GM18873 (cell line): ENCODE results near the gene DMGDH.

Experiments
- ATAC-seq: cut with Tn5 transposase; IDR thresholded peaks from one replicate; pipeline ENCODE4 v1.9.1; 2021; ENCODE audit warnings: mild to moderate bottlenecking, moderate library complexity, moderate number of reproducible peaks; ENCODE audit not compliant: unreplicated experiment, low FRiP score

The DMGDH gene

DNA sequence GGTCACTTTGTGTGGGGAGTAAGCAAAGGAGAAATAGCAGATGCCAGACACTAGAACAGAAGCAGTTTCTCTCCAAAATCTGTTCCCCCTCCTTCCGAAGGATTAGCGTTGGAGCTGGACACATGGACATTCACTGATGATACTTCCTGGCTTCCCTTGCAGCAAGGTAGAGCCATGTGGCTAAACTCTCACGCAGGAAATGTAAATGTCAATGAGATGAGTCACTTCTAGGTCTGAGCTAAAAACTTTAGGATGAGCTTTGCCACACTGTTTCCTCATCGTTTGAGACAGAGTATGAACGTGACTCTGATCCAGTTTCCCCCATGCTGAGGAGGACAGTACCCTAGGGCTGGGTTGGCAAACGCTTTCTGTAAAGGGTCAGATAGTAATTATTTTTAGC is 5.2 kb upstream of the DMGDH start:
- ATAC-seq, result no peak

DNA sequence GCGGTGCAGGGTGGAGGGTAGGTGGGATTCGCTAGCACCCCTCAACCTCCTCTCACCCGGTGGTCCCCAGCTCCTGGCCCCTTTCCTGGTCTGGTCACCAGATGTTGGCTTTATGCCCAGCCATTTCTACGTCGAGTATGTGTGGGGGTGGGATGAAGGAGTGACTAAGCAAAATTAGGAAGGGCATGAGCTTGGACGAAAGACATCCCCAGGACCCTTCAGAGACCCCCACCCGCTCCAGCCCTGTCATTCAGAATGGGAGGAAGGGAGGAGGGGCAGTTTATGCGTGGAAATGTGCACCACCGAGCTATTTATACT is 835 bp upstream of the DMGDH start:
- ATAC-seq, result no peak

DNA sequence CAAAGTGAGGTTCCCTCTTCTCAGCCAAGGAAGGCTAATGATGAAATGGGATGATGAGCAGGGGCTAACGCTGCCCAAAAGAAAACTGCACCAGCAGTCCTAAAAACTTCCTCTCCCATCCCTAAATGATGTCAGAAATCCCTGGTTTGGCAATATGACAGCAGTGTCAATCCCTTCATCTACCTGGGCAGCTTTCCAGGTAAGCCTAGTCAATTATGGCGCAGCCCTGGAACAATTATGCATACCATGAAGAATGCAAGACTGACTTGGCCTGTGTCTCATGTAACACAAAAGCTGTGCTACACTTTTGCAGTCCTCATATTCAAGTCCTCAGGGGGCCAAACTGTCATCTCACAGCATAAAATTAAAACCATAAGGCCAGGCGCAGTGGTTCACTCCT is 7.0 kb downstream of the DMGDH start:
- no peak for ATAC-seq

DNA sequence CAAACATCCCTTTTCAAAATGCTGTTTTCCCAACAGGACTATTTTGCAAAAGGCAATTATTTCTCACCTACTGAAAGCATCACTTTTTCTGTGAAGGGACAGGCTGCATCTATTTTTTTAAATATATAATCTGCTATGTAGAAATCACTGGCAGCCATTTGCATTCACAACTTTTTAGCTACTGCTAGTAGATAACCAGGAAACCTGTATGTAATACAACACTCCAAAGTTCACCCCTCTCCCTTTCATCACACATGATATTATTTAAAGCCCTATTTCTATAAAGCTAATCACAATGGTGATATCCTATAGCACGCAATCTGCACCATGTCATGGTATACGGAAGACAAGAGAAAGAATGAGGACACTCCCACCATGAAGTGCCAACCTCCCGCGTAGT is 9.8 kb downstream of the DMGDH start:
- no peak for ATAC-seq

DNA sequence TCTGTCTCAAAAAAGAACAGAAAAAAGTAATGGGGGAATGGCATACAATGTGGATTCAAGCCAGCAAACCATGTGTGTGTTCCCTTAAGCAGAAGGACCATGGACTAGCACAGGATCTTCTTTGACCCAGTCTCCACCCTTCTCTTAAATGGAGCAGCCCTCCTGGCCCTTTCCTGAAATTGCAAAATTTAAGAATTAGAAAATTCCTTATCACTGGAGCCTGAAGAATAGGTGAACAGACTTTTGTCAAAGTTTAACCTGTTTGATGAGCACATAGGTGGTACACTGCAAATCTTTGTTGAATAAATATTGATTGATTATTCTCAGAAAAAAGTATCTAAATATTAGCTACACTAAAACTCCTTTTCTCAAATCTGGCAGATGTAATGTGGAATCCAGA is 12.6 kb downstream of the DMGDH start:
- no peak for ATAC-seq

DNA sequence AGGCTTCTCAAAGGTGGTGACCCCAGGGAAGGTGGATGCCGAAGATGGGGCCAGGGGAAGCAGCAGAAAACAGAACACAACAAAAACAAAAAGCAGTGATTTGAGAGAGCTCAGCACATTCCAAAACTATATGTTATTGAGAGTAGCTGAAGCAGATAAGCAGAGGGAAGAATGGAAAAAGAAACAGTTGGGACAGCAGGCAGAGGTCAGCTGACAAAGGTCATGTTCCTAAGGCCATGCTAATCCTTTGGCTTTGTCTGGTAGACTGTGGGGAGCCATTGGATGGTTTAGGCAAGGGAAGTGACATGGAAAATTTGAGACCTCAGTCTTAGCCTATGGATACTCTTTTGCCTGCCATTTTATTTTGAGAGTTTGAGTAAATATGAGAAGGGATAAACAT is 14.5 kb downstream of the DMGDH start:
- ATAC-seq, result no peak

DNA sequence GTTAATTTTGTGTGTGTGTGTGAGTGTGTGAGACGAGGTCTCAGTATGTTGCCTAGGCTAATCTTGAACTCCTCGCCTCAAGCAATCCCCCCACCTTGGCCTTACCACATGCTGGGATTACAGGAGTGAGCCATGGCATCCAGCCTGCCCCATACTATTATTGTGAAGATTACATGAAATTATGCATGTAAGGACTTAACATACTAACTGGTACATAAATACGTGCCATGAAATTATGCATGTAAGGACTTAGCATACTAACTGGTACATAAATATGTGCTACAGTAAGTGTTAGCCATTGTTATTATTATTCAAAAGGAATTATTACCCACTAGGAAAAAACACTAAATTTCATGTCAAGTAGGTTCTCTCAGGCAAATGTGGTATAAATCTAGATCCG is 16.2 kb downstream of the DMGDH start:
- ATAC-seq, result no peak

DNA sequence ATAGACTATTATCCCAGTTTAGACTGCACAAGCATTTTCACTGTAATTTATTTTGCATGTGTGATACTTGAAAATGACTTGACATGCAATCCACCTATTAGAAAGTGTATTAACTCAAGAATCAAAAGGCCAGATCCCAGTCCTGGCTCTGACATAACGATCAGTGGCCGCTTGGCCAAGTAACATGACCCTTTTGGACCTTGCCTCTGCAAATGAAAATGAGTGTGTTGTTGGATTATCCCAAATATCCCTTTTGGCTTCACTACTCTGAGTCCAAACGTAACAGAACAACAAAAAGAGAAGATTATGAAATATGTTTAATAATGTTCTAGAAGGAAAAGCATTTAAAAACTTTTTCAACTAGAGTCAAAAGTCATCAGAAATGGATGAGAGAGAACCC is 19.0 kb downstream of the DMGDH start:
- no peak for ATAC-seq

DNA sequence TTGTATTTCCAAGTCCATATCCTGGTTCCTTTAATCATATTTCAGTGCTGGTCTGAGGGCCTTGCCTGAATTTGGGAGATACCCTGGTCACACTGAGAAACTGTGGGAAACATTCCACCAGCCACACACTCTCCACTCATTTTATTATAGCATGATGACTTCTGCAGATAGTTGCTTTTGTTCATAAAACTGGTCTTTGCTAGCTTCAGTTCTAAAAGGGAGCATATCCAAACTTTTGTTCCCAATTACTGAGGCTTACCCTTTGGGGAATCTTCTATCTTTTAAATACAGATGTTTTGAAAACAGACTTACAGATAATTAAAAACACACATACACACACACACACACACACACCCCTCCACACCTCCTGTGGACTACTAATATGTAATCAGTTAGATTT is 21.0 kb downstream of the DMGDH start:
- no peak for ATAC-seq

DNA sequence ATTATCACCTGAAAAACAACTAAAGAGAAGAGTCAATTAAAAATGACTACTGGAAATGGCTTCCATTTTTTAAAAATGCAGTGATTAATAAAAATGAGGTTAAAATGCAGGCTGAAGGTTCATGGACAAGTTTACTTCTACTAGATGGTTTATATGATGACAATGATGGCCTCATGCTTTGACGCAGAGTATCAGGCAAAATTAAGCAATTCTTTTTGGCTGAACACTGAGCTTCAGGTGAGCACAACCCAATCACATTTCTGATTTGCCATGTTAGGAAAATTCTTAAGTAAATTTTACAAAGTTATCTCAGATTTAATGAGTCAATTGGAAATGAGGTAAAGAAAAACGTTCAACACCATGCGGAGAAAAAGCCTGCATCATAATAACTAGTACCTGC is 22.3 kb downstream of the DMGDH start:
- ATAC-seq, result no peak

DNA sequence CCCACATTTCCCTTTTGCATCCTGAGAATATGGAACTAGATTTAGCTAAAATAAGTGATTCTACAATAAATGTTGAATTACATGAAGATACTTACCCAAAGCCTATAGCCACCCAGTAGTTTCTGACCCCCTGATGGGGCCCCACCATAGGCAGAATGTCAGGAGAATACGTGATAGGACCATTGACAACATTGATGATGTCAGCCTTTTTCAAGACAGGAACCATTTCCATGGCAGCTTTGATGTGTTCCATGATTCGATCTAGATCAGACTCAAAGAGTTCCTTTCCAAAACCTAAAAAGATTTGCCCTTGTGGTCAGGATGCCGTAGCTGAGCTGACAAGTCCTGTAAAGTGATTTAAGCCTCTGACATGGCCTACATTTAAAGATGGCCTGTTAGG is 27.3 kb downstream of the DMGDH start:
- no peak for ATAC-seq

DNA sequence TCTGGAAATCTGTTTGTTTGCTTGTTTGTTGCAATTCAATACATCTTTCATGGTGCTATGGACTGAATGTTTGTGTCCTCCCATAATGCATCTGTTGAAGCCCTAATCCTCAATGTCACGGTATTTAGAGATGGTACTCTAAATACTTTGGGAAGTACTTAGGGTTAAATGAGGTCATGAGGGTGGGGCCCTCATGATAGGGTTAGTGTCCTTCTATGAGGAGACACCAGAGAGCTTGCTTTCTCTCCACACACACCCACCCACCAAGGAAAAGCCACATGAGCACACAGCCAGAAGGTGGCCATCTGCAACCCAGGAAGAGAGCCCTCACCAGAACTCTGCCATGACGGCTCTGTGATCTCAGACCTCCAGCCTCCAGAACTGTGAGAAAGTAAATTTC is 32.7 kb downstream of the DMGDH start:
- ATAC-seq, result no peak

DNA sequence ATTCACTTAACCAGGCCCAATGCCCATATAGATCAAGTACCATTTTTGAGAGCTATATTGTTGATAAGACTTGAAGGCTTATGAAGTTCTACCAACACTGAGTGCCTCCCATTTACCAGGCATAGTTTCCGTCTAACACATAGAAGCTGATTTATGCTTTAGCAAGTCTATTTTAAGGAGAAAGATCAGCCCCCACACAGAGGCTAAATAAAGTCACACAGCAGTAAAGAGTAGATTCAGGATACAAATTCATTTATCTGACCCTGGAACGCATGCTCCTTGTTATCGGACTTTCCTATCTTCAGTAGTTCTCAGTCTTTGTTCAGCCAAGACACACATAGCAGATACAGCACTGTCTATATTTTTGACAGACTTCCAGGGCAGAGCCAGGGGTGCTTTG is 34.2 kb downstream of the DMGDH start:
- ATAC-seq, result no peak

DNA sequence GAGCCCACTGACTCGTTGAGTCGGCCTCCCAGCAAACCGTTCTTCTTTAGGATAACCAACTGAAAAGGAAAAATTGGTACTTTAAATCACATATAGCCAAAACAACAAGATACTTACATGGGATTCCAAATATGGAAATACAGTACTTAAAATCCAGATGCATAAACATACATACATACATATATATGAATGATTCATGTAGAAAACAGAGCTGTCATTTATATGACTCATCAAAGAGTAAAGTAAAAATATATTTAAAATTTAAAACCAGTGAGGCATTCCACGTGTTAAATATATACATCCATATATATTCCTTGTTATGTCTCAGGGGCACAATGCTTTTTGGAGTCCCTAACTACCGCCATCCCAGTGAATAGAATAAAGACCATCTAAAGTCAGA is 36.7 kb downstream of the DMGDH start:
- no peak for ATAC-seq

DNA sequence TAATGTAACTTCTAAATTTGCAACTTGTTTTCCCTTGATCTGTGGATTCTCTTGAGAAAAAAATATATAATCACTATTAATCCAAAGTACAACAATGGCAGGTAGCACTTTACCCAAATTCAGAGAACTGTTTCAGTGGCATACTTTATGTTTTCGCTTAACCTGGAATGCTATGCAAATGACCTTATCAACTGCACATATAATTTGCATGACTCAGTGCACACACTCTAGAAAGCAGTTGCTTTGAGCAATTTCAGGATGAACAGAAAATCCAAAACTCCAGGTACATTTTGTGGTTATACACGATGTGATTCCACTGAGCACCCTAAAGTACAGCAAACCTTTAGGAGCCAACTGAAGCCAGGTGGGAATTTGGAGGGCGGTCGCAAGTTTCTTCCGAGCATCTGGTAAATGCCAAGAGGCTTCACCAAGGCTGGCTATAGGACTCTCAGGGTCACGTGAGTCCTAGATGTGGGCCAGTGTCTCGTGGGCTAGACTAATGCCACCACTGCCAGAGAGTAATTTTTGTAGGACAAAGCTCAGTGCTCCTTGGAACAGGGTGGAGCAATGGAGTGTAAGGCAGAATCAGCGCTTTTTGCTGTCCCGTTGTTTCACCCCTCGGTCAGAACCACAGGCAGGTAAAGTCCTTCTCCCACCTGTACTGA is 37.3 kb downstream of the DMGDH start:
- ATAC-seq, result no peak

DNA sequence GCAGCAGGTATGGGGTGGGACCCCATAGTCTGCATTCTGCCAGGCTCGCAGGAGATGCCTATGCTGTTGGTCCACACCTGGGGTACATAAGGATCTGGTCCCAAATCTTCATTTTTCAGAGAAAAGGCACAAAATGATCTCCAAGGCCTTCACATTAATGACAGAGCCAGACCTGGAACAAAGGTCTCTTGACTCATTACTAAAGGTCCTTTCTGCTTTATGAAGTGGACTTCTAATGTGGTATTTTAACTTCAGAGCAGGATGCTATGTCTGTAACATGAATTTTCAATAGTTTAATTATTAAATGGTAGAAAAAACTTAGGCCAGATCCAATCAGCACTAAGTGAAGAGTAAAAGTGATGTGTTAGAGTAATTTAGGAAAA is 38.0 kb downstream of the DMGDH start:
- no peak for ATAC-seq

DNA sequence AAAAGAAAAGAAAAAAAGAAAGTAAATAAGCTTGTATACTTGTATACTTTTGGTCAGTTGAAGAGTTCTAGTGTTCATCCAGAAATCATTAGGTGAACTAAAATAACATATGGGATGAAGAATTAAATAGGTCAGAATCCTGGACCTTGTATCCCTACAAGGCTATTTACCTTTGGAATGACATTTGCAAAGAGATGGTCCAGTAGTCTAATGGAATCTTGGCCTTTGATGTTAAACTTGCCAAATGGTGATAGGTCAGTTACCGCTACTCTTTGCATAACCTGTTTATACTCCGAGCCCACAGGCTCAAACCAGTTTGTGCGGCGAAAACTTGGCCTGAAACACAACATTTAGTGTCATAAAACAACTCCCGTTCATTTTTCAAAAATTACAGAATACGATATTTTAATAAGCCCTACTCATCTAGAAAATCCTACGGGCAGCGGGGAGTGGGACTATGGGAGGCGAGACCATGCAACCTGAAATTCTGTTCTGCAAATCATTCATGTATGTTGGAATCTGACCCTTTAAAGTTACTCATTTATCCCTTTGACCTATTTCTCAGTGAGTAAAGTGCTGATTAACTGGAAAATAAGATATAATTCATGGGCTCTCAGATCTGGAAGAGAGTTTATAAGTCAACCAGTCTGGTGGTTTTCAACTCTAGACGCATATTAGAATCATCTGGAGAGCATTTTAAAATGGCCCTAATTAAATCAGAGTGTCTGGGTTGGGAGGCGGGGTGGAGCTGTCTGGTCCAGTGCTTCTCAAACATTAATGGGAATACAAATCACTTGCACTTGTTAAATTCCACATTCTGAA is 38.6 kb downstream of the DMGDH start:
- ATAC-seq, result no peak

DNA sequence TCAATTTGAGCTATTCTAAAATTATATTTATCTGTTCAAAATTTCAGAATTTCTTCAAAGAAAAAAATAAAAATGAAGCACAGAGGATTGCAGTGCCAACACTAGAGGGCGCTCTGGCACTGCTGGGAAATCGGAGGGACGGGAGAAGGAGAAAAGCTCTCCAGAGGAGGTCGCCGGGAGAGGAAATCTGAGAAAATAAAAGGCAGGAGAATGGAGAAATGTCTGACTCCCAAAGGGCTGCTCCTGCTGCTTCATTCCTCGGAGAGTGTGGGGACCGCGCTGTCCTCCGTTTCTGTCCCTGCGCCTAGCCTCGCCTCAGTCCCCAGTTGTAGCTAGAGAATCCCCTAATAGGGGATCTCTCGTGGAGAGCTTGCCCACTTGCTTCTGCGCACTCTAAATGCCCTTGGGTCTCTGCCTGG is 44.4 kb downstream of the DMGDH start:
- no peak for ATAC-seq

DNA sequence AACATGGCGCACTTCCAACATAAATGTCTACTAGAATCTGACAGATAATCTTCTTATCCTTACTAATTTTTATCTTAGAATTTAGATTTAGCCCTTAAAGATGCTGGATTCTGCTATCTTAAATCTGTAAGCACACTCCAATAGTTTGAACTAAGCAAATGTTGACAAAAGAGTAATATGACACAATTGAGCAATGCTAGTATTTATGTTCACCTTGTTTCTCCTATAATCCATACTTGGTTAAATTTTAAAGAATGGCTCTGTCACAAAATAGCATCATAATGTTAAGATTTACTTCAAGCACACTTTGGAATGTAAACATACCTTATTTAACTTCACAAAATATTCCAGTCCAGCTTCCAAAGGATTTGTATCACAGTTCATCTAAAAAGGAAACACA is 45.5 kb downstream of the DMGDH start:
- no peak for ATAC-seq

DNA sequence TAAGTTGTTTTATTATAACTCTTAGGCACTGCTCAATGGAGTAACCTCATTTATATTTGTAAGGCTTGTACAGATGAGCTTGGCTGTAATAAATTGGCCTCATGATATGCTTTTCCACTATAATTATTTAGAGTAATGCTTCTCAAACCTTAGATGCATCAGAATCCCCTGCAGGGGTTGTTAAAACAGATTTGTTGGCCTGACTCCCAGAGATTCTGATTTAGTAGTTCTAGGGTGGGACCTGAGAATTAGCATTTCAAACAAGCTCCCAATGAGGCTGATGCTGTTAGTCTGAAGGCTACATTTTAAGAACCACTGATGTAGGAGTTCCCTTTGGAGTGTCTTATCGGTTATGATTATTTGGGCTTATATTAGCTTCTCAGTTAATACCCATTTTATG is 46.1 kb downstream of the DMGDH start:
- ATAC-seq, result no peak

DNA sequence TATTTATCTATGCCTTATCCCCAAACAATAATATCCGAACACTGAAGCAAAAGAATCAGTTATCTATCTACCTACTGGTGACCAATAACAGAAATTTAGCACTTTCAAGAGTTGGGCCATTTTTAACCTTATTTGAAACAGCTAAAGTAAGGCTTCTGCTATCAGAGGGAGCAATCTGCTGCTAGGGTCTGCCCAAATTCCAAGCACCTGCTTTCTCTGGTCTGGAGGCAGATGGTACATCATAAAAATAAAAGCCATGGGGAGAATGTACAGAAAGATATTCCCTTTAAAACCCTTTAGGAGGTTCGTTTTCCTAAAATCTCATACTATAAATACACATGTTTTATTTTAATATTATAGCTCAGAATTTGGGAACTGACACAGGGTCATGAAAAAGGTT is 46.7 kb downstream of the DMGDH start:
- no peak for ATAC-seq

DNA sequence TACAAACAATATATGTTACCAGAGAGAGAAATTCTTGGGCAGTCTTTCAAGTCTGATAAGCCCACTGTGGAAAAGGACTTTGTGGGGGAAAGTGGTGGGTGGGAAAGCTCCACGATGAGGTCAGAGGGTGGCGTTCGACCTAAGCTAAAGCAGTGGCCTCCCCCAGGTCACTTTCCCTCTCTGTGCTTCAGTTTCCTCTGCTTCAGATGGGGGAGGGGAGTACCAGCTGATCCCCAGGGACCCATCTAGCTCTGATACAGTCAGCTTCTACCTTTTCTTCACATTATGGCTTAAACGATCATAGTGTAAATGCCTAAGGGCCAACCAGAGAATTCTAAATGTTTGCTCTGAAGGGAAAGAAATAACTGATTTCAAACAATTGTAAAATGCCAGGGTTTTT is 47.7 kb downstream of the DMGDH start:
- ATAC-seq, result no peak
